Activated gamma-delta T cell (primary cell): Measurements from ENCODE around the gene MAGEA2B.
"Not testable (repeated sequence)": the region's sequence is repeated elsewhere in the genome, so short reads cannot be mapped to it uniquely, and the experiment has no call there.

Source experiments
- DNase-seq: peaks from one replicate; lab custom pipeline; 2025; lab: John Stamatoyannopoulos, UW
- total RNA-seq, 2 donors: gene quantifications; one replicate each; lab custom pipeline; 2026; lab: John Stamatoyannopoulos, UW

The MAGEA2B gene, protein sequence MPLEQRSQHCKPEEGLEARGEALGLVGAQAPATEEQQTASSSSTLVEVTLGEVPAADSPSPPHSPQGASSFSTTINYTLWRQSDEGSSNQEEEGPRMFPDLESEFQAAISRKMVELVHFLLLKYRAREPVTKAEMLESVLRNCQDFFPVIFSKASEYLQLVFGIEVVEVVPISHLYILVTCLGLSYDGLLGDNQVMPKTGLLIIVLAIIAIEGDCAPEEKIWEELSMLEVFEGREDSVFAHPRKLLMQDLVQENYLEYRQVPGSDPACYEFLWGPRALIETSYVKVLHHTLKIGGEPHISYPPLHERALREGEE
- 0 reads per million in 2 donors for total RNA-seq

DNA sequence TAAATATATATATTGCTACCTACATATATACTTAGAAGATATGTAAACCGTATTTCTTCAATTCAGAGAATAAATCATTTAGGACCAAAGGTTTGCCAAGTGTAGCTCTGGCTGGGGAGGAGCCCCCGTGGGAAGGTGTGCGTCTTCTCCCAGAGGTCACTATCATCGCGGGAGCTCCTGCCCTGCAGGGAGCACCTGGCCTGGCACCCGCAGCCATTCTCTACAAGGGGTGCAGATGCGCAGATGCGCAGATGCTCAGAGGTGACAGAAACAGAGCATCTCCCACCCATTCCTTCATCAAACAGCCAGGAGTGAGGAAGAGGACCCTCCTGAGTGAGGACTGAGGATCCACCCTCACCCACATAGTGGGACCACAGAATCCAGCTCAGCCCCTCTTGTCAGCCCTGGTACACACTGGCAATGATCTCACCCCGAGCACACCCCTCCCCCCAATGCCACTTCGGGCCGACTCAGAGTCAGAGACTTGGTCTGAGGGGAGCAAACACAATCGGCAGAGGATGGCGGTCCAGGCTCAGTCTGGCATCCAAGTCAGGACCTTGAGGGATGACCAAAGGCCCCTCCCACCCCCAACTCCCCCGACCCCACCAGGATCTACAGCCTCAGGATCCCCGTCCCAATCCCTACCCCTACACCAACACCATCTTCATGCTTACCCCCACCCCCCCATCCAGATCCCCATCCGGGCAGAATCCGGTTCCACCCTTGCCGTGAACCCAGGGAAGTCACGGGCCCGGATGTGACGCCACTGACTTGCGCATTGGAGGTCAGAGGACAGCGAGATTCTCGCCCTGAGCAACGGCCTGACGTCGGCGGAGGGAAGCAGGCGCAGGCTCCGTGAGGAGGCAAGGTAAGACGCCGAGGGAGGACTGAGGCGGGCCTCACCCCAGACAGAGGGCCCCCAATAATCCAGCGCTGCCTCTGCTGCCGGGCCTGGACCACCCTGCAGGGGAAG is at the start of gene MAGEA2B:
Gene MAGEA2B, plus strand, starts transcription at position 814 of the 973 bp plus-strand sequence. CDS start 2,479 bp downstream, outside the sequence.
- not testable (repeated sequence) for DNase-seq

DNA sequence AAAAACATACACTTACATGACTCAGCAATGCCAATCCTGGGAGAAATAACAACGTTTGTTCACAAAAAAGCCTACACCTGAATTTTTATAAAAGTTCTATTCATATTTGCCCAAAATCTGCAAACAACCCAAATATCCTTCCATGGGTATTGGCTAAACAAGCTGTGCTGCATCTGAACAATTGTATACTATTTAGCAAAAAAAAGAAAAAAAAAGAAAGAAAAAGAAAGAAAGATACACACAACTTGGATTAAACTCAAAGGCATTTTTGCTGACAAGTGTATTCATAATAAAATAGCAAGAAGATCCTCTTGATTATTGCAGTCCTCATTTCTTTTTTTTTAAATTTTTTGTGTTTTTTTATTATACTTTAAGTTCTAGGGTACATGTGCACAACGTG is 40.3 kb upstream of the MAGEA2B start:
- no peak for DNase-seq

DNA sequence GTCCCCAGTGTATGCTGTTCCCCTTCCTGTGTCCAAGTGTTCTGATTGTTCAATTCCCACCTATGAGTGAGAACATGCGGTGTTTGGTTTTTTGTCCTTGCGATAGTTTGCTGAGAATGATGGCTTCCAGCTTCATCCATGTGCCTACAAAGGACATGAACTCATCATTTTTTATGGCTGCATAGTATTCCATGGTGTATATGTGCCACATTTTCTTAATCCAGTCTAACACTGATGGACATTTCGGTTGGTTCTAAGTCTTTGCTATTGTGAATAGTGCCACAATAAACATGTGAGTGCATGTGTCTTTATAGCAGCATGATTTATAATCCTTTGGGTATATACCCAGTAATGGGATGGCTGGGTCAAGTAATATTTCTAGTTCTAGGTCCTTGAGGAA is 39.8 kb upstream of the MAGEA2B start:
- DNase-seq, result not testable (repeated sequence)

DNA sequence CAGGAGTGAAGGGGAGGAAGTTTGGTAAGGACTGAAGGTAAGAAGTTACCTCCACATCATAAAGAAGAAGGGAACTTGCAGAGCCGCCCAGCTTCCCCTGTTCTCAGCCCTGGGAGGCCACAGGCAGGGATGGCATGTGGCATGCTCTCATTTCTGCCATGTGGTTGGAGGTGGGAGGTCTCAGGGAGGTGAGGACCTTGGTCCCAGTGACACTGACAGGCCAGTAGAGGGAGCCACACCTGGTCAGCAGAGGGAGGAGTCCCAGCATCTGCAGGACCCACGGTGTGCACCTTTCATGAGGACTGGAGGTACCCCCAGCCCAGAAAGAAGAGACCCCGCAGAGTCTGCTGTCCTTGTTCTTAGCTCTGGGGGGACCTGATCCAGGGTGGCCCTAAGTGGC is 33.4 kb upstream of the MAGEA2B start:
- DNase-seq, result not testable (repeated sequence)

DNA sequence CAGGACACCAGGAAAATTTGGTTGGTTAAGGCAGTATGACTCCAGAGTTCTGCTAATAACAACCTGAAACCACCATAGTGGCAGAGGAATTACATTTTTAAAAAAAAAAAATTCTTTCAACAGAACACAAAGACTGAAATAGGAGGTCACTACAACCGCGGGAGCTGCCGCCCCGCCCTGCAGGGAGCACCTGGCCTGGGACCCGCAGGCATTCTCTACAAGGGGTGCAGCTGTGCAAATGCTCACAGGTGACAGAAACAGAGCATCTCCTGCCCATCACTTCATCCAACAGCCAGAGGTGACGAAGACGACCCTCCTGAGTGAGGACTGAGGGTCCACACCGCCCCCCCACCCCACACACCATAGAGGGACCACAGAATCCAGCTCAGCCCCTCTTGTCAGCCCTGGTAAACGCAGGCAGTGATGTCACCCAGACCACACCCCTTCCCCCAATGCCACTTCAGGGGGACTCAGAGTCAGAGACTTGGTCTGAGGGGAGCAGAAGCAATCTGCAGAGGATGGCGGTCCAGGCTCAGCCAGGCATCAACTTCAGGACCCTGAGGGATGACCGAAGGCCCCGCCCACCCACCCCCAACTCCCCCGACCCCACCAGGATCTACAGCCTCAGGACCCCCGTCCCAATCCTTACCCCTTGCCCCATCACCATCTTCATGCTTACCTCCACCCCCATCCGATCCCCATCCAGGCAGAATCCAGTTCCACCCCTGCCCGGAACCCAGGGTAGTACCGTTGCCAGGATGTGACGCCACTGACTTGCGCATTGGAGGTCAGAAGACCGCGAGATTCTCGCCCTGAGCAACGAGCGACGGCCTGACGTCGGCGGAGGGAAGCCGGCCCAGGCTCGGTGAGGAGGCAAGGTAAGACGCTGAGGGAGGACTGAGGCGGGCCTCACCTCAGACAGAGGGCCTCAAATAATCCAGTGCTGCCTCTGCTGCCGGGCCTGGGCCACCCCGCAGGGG is 16.2 kb upstream of the MAGEA2B start, which contains the start of gene MAGEA3:
Gene MAGEA3, plus strand, starts transcription at position 843 of the 980 bp plus-strand sequence. CDS start 2,039 bp downstream, outside the sequence.
- DNase-seq, result not testable (repeated sequence)

DNA sequence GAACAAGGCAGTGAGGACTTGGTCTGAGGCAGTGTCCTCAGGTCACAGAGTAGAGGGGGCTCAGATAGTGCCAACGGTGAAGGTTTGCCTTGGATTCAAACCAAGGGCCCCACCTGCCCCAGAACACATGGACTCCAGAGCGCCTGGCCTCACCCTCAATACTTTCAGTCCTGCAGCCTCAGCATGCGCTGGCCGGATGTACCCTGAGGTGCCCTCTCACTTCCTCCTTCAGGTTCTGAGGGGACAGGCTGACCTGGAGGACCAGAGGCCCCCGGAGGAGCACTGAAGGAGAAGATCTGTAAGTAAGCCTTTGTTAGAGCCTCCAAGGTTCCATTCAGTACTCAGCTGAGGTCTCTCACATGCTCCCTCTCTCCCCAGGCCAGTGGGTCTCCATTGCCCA is 14.0 kb upstream of the MAGEA2B start:
- DNase-seq, result not testable (repeated sequence)

DNA sequence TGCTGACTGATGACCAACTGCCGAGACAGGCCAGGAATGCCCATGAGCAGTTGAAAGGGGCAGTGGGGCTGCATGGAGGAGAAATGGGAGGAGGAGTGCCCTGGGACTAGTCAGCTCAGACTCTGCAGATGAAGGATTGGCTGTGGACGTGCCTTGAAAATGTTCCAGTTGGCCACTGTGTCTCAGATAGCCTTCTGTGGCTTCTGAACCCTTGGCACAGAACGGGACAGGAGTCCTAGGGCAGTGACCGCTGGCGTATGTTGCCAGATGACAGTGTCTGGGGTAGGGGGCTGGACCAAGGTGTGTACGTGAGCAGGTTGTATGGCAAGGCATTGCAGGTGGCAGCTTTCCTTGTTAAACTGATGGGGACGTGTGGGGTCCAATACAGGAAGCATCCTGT is 7.9 kb upstream of the MAGEA2B start:
- DNase-seq, result not testable (repeated sequence)

DNA sequence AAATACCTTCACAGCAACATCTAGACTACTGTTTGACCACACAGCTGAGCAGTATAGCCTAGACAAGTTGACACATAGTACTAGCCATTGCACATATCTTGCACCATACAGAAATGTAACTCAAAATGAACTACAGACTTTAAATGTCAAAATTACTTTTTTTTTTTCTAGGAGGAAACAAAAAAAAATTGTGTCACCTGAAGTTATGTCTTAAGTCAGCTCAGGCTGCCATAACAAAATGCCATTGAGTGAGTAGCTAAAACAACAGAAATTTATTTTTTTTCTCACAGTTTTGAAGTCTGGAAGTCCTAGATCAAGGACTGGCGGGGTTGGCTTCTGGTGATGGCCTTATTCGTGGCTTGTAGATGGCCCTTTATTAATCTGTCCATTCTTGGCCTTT is 5.3 kb upstream of the MAGEA2B start, which contains the start of gene CSAG2:
Gene CSAG2, minus strand, starts transcription at position 101 of the 400 bp plus-strand sequence. CDS start 161 bp downstream, outside the sequence.
- DNase-seq, result not testable (repeated sequence)

DNA sequence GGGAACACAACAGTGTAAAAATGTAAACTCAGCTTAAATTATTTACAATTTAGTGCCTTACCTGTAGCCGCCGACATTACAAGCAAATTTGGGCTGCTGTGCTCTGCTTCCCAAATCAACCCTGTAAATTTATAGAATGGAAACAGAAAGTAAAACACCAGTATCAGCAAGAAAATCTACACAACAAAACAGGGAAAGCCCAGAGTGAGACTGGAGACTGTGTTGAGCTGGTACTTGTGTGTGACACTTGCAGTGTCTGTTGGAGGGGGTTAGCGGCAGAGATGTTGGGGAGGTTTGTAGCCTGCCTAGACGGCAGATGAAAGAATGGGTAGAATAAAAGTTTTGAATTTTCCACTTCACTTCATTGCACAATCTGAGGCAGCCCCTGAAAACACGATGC is 1.2 kb upstream of the MAGEA2B start:
- DNase-seq, result not testable (repeated sequence)

DNA sequence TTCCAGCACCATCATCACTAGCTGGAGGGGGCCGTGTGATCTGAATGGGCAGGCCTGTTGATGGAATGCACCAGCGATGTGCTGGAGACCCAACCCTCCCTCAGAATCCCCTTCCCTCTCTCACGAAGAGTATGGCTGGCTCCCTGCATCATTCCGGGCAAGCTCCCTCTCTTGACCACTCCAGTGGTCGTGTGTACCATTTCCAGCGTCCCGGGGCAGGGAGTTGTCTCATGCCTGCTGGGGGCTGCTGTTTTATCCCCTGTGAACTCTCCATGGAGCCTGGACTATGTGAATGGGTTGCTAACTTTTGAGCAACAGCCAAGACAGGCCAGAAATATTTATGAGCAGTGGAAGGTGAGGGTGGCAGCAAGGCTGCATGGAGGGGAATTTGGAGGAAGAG is 11.0 kb downstream of the MAGEA2B start:
- DNase-seq, result no peak

DNA sequence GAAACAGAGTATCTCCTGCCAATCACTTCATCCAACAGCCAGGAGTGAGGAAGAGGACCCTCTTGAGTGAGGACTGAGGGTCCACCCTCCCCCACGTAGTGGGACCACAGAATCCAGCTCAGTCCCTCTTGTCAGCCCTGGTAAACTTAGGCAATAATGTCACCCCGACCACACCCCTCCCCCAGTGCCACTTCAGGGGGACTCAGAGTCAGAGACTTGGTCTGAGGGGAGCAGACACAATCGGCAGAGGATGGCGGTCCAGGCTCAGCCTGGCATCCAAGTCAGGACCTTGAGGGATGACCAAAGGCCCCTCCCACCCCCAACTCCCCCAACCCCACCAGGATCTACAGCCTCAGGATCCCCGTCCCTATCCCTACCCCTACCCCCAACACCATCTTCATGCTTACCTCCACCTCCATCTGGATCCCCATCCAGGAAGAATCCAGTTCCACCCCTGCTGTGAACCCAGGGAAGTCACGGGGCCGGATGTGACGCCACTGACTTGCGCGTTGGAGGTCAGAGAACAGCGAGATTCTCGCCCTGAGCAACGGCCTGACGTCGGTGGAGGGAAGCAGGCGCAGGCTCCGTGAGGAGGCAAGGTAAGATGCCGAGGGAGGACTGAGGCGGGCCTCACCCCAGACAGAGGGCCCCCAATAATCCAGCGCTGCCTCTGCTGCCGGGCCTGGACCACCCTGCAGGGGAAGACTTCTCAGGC is 19.0 kb downstream of the MAGEA2B start, which contains the start of the genes CSAG1 and MAGEA12:
Gene CSAG1, minus strand, starts transcription at position 461 of the 715 bp plus-strand sequence. CDS start 1,261 bp downstream, outside the sequence.
Gene MAGEA12, plus strand, starts transcription at position 497 of the 715 bp plus-strand sequence. CDS start 2,405 bp downstream, outside the sequence.
- DNase-seq, result no peak

DNA sequence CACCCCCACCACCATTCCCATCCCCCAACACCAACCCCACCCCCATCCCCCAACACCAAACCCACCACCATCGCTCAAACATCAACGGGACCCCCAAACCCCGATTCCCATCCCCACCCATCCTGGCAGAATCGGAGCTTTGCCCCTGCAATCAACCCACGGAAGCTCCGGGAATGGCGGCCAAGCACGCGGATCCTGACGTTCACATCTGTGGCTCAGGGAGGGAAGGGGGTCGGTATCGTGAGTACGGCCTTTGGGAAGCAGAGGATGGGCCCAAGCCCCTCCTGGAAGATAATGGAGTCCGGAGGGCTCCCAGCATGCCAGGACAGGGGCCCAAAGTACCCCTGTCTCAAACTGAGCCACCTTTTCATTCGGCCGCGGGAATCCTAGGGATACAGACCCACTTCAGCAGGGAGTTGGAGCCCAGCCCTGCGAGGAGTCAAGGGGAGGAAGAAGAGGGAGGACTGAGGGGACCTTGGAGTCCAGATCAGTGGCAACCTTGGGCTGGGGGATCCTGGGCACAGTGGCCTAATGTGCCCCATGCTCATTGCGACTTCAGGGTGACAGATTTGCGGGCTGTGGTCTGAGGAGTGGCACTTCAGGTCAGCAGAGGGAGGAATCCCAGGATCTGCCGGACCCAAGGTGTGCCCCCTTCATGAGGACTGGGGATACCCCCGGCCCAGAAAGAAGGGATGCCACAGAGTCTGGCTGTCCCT is 19.9 kb downstream of the MAGEA2B start:
- DNase-seq, result not testable (repeated sequence)

DNA sequence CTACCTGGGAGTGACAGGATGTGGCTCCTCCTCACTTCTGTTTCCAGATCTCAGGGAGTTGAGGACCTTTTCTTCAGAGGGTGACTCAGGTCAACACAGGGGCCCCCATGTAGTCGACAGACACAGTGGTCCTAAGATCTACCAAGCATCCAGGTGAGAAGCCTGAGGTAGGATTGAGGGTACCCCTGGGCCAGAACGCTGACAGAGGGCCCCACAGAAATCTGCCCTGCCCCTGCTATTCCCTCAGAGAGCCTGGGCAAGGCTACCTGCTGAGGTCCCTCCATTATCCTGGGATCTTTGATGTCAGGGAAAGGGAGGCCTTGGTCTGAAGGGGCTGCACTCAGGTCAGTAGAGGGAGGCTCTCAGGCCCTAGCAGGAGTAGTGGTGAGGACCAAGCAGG is 20.7 kb downstream of the MAGEA2B start:
- no peak for DNase-seq

DNA sequence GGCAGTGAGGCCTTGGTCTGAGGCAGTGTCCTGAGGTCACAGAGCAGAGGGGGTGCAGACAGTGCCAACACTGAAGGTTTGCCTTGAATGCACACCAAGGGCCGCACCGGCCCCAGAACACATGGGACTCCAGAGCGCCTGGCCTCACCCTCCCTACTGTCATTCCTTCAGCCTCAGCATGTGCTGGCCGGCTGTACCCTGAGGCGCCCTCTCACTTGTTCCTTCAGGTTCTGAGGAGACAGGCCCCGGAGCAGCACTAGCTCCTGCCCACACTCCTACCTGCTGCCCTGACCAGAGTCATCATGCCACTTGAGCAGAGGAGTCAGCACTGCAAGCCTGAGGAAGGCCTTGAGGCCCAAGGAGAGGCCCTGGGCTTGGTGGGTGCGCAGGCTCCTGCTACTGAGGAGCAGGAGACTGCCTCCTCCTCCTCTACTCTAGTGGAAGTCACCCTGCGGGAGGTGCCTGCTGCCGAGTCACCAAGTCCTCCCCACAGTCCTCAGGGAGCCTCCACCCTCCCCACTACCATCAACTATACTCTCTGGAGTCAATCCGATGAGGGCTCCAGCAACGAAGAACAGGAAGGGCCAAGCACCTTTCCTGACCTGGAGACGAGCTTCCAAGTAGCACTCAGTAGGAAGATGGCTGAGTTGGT is 21.6 kb downstream of the MAGEA2B start:
- DNase-seq, result no peak

DNA sequence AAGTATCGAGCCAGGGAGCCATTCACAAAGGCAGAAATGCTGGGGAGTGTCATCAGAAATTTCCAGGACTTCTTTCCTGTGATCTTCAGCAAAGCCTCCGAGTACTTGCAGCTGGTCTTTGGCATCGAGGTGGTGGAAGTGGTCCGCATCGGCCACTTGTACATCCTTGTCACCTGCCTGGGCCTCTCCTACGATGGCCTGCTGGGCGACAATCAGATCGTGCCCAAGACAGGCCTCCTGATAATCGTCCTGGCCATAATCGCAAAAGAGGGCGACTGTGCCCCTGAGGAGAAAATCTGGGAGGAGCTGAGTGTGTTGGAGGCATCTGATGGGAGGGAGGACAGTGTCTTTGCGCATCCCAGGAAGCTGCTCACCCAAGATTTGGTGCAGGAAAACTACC is 22.1 kb downstream of the MAGEA2B start:
- not testable (repeated sequence) for DNase-seq

DNA sequence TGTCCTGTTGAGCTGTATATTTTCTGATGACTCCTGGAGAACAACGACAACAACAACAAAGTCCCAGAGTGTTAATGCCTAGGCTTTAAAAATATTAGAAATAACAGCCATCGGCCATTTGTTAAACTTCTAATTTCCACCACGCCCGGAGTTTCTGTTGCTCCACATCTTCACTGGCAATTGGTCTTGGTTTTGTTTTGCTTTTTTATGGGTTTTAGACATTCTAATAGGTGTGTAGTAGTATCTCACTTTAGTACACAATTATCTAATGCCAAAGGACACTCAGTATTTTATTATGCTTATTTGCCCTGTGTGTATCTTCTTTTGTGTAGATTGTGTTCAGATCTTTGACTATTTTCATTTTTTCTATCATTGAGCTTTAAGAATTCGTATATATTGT is 24.1 kb downstream of the MAGEA2B start:
- DNase-seq, result no peak

DNA sequence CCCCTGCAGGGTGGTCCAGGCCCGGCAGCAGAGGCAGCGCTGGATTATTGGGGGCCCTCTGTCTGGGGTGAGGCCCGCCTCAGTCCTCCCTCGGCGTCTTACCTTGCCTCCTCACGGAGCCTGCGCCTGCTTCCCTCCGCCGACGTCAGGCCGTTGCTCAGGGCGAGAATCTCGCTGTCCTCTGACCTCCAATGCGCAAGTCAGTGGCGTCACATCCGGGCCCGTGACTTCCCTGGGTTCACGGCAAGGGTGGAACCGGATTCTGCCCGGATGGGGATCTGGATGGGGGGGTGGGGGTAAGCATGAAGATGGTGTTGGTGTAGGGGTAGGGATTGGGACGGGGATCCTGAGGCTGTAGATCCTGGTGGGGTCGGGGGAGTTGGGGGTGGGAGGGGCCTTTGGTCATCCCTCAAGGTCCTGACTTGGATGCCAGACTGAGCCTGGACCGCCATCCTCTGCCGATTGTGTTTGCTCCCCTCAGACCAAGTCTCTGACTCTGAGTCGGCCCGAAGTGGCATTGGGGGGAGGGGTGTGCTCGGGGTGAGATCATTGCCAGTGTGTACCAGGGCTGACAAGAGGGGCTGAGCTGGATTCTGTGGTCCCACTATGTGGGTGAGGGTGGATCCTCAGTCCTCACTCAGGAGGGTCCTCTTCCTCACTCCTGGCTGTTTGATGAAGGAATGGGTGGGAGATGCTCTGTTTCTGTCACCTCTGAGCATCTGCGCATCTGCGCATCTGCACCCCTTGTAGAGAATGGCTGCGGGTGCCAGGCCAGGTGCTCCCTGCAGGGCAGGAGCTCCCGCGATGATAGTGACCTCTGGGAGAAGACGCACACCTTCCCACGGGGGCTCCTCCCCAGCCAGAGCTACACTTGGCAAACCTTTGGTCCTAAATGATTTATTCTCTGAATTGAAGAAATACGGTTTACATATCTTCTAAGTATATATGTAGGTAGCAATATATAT is 39.5 kb downstream of the MAGEA2B start, which contains the start of gene MAGEA2:
Gene MAGEA2, minus strand, starts transcription at position 157 of the 965 bp plus-strand sequence. CDS start 2,479 bp downstream, outside the sequence.
- not testable (repeated sequence) for DNase-seq
